Fibroblast of pulmonary artery (primary cell): ENCODE data around the gene FXYD4.
"Not testable (repeated sequence)": the region's sequence is repeated elsewhere in the genome, so short reads cannot be mapped to it uniquely, and the experiment has no call there.

ENCODE experiments used
- DNase-seq: peaks from one replicate; pipeline ENCODE4 v3.0.0-alpha.2; 2010; ENCODE audit warnings: low read depth
- H3K4me3 ChIP-seq: replicated peaks from 2 replicates; pipeline ENCODE4 v1.5.1; 2011; ENCODE audit warnings: low read depth, mild to moderate bottlenecking, control low read depth, low read length, moderate library complexity
- TF ChIP-seq, protein P1 (sequence below): IDR thresholded peaks from 2 replicates; pipeline ENCODE4 v1.5.1; 2011; ENCODE audit warnings: mild to moderate bottlenecking, control low read depth, low read length, inconsistent platforms; ENCODE audit errors: missing control alignments

Gene FXYD4

GRCh38 chr10:43330824-43331127 is 40.7 kb upstream of the FXYD4 start:
- H3K4me3 ChIP-seq, DNase-seq: not testable (repeated sequence)

GRCh38 chr10:43333653-43334052 is 37.8 kb upstream of the FXYD4 start:
- H3K4me3 ChIP-seq: no peak overlapping the region
- no peak for DNase-seq
- TF ChIP-seq, protein P1, sequence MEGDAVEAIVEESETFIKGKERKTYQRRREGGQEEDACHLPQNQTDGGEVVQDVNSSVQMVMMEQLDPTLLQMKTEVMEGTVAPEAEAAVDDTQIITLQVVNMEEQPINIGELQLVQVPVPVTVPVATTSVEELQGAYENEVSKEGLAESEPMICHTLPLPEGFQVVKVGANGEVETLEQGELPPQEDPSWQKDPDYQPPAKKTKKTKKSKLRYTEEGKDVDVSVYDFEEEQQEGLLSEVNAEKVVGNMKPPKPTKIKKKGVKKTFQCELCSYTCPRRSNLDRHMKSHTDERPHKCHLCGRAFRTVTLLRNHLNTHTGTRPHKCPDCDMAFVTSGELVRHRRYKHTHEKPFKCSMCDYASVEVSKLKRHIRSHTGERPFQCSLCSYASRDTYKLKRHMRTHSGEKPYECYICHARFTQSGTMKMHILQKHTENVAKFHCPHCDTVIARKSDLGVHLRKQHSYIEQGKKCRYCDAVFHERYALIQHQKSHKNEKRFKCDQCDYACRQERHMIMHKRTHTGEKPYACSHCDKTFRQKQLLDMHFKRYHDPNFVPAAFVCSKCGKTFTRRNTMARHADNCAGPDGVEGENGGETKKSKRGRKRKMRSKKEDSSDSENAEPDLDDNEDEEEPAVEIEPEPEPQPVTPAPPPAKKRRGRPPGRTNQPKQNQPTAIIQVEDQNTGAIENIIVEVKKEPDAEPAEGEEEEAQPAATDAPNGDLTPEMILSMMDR: no peak

DNA sequence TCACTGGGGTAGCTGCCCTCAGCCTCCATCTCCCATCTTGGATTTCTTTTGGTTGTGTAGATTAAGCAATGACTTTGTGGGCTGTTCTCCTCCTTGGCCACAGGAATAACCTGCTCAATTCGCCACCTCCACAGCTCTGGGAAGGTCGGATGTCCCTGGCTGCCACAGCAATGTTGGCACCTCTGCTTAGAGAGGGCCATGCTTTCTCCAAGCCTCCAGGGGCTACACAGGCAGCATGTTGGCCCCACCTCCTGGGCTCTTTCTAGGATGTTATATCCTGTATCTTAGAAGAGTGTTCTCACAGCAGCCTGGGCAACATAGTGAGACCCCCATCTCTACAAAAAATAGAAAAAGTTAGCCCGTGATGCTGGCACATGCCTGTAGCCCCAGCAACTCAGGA is 35.4 kb upstream of the FXYD4 start:
- H3K4me3 ChIP-seq: no peak overlapping the region
- DNase-seq: no peak
- TF ChIP-seq, protein P1: no peak

DNA sequence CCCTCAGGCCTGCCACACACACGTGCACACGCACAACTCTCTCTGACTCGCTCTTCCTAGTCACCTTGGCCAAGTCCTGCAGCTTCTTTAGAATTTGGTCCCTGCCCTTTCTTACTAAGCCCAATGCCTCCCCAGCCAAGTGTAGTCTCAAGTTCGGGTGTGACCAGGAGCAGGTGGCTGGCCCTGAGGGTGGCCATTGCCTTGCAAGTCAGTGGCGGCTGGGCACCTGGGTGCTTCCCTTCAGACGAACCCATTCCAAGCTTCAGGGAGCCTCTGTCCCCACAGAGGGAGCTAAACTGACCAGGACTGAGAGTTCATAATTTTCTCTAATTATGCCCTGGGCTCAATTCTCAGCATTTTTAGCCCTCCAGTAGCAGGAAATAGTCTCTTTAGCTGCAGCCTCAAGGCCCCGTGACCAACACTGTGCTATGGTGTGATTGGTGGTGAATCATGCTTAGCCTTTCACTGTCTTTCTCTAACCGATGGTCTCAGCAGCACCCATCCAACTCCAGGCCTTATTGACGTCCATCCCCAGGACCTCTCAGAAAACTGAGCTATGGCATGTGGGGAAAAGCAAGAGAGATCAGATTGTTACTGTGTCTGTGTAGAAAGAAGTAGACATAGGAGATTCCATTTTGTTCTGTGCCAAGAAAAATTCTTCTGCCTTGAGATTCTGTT is 34.7 kb upstream of the FXYD4 start:
- DNase-seq: no peak
- no peak overlapping the region for H3K4me3 ChIP-seq
- TF ChIP-seq, protein P1: no peak

DNA sequence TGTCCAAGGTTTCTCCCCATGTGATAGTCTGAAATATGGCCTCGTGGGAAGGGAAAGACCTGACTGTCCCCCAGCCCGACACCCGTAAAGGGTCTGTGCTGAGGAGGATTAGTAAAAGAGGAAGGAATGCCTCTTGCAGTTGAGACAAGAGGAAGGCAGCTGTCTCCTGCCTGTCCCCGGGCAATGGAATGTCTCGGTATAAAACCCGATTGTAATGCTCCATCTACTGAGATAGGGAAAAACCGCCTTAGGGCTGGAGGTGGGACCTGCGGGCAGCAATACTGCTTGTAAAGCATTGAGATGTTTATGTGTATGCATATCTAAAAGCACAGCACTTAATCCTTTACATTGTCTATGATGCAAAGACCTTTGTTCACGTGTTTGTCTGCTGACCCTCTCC is 33.9 kb upstream of the FXYD4 start:
- H3K4me3 ChIP-seq: not testable (repeated sequence)

GRCh38 chr10:43338117-43338516 is 33.3 kb upstream of the FXYD4 start:
- TF ChIP-seq, protein P1: no peak
- no peak overlapping the region for H3K4me3 ChIP-seq
- no peak for DNase-seq

More for the DNA sequence above, 33.9 kb upstream of the FXYD4 start:
- DNase-seq: not testable (repeated sequence)

- no peak for DNase-seq
- TF ChIP-seq, protein P1: no peak
- H3K4me3 ChIP-seq: no peak overlapping the region
Measured at GRCh38 chr10:43339136-43339535, 32.3 kb upstream of the FXYD4 start.

DNA sequence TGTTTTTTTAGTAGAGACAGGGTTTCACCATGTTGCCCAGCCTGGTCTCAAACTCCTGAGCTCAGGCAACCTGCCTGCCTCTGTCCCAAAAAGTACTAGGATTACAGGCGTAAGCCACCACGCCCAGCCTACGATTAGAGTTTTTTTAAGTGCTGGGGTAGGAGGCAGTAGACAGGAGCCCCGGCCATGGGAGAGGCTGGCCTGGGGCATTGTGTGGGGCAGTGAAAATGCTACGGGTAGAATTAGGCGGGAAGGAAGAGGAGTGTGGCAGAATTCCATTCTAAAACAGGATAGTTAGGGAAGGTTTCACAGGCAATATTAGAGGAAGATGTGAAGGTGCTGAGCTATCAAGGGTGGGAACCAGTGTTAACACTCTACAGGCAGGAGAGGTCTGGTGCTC is 31.3 kb upstream of the FXYD4 start:
- DNase-seq: no peak
- H3K4me3 ChIP-seq: no peak overlapping the region
- TF ChIP-seq, protein P1: no peak
